Activated CD4-positive, alpha-beta T cell treated with anti-CD3 and anti-CD28 coated beads for 48 hours (primary cell): ENCODE results near the gene MIGA1.

Source experiments
- DNase-seq: peaks from one replicate; pipeline ENCODE4 v3.0.0-alpha.2; 2020

Gene MIGA1

GRCh38 chr1:77926561-77927357, 147.3 kb downstream of the MIGA1 start:
- no peak for DNase-seq

- no peak for DNase-seq
These were observed 148.0 kb downstream of the MIGA1 start for GRCh38 chr1:77927414-77927813.
